Endothelial cell of umbilical vein (primary cell): ENCODE measurements around the gene CLEC16A. TPM values are rescaled to one million over a fixed set of nuclear protein-coding genes. Genes with fewer than 3 reads are reported as not detected.

Source experiments
- BruUV-seq: library from RNA; stranded (reverse); fragments of 400-500 nt; replicated peaks from 2 replicates; lab custom pipeline; 2021; lab: Mats Ljungman, UMichigan
- CTCF ChIA-PET: fragments of 300-600, 350-600 bp; sonication (Branson Sonifier 250); formaldehyde crosslinking; loops from one replicate; lab custom pipeline; 2021; ENCODE audit warnings: antibody characterized with exemption, inconsistent platforms; lab: Charles Lee
- POLR2A ChIA-PET: fragments of 300-600, 350-600 bp; sonication (Branson Sonifier 250); formaldehyde crosslinking; loops from one replicate; lab custom pipeline; 2021; ENCODE audit warnings: antibody characterized with exemption, inconsistent platforms; lab: Charles Lee
- DNase-seq: peaks from one replicate; pipeline ENCODE4 v3.0.0-alpha.2; 2011; ENCODE audit warnings: low read depth, low spot score
- FAIRE-seq: peaks from 2 replicates; lab custom pipeline; 2011; peaks lifted over from hg19 to GRCh38; lab: Jason Lieb, UNC
- H2AFZ ChIP-seq: 2 replicates; pipeline ENCODE4 v1.6.0; 2012; ENCODE audit warnings: low read depth, low read length, control low read depth, inconsistent platforms
- H3K27ac ChIP-seq: 2 replicates; pipeline ENCODE4 v1.5.1; 2011; ENCODE audit warnings: low read depth, mild to moderate bottlenecking, control low read depth, low read length, moderate library complexity; ENCODE audit not compliant: insufficient read depth
- H3K27me3 ChIP-seq, 2 experiments: 2 replicates each; pipeline versions ENCODE4 v1.6.0 to v1.6.1; 2011; ENCODE audit warnings: low read length in 2 of 2, mixed read lengths in 1 of 2; ENCODE audit not compliant: control insufficient read depth in 2 of 2, insufficient read depth in 2 of 2
- H3K36me3 ChIP-seq, 2 experiments: 2 replicates in 1 of 2; 3 replicates in 1 of 2; pipeline ENCODE4 v1.5.1; 2011; ENCODE audit warnings: low read length in 2 of 2, mild to moderate bottlenecking in 1 of 2, moderate library complexity in 1 of 2; ENCODE audit not compliant: control insufficient read depth in 2 of 2, insufficient read depth in 2 of 2; ENCODE audit errors: extremely low read depth in 1 of 2
- H3K4me1 ChIP-seq: 3 replicates; pipeline ENCODE4 v1.5.1; 2011; ENCODE audit warnings: mild to moderate bottlenecking, low read length; ENCODE audit not compliant: control insufficient read depth, insufficient read depth; ENCODE audit errors: extremely low read depth
- H3K4me2 ChIP-seq: 2 replicates; pipeline ENCODE4 v1.6.1; 2011; ENCODE audit warnings: low read length, control low read depth, mixed read lengths; ENCODE audit not compliant: insufficient read depth
- H3K4me3 ChIP-seq, 3 experiments: fragments of 200-600 bp in 1 of 3; sonication (generic), shearing (Covaris generic) in 1 of 3; replicated peaks in 1 of 3; 2 replicates each; pipeline ENCODE4 v1.5.1; 2011 to 2016; ENCODE audit warnings: control low read depth in 3 of 3, low read length in 3 of 3, mild to moderate bottlenecking in 2 of 3, inconsistent platforms in 1 of 3, low read depth in 1 of 3, moderate library complexity in 1 of 3; ENCODE audit not compliant: insufficient read depth in 1 of 3
- H3K79me2 ChIP-seq: 2 replicates; pipeline ENCODE4 v1.6.0; 2012; ENCODE audit warnings: low read length, inconsistent platforms; ENCODE audit not compliant: control insufficient read depth, insufficient read depth
- H3K9ac ChIP-seq: replicated peaks from 2 replicates; pipeline ENCODE3; 2011; ENCODE audit warnings: low read length, control low read depth; ENCODE audit not compliant: insufficient read depth; ENCODE audit errors: extremely low read depth
- H3K9me1 ChIP-seq: replicated peaks from 3 replicates; pipeline ENCODE4 v1.6.0; 2011; ENCODE audit warnings: mild to moderate bottlenecking, low read length; ENCODE audit not compliant: control insufficient read depth, insufficient read depth; ENCODE audit errors: extremely low read depth
- H3K9me3 ChIP-seq: replicated peaks from 2 replicates; pipeline ENCODE4 v1.5.1; 2012; ENCODE audit warnings: low read length, inconsistent platforms; ENCODE audit not compliant: control insufficient read depth, insufficient read depth
- H4K20me1 ChIP-seq: replicated peaks from 2 replicates; pipeline ENCODE3; 2011; ENCODE audit warnings: mild to moderate bottlenecking, low read length; ENCODE audit not compliant: control insufficient read depth, insufficient read depth; ENCODE audit errors: extremely low read depth
- EZH2 ChIP-seq: IDR thresholded peaks from 2 replicates; pipeline ENCODE4 v1.6.1; 2012; ENCODE audit warnings: borderline replicate concordance, low read depth, mild to moderate bottlenecking, moderate library complexity, low read length, inconsistent platforms; ENCODE audit not compliant: severe bottlenecking
- FOS ChIP-seq: IDR thresholded peaks from 2 replicates; pipeline ENCODE4 v1.6.1; 2011; ENCODE audit warnings: mild to moderate bottlenecking, low read length, moderate library complexity, borderline replicate concordance; ENCODE audit not compliant: insufficient read depth
- GATA2 ChIP-seq: IDR thresholded peaks from 2 replicates; pipeline ENCODE4 v1.7.0; 2011; ENCODE audit warnings: low read depth, mild to moderate bottlenecking, moderate library complexity, mixed read lengths, low read length; ENCODE audit not compliant: insufficient read length, insufficient read depth
- JUN ChIP-seq: IDR thresholded peaks from 2 replicates; pipeline ENCODE4 v1.6.1; 2011; ENCODE audit warnings: borderline replicate concordance, low read depth; ENCODE audit not compliant: insufficient read length, insufficient read depth
- MYC ChIP-seq: IDR thresholded peaks from one replicate; pipeline ENCODE4 v1.6.1; 2011; ENCODE audit warnings: mild to moderate bottlenecking, low read depth, low read length
- POLR2A ChIP-seq: IDR thresholded peaks from 2 replicates; pipeline ENCODE4 v1.6.1; 2012; ENCODE audit warnings: low read depth, mild to moderate bottlenecking, control low read depth, low read length
- POLR2AphosphoS5 ChIP-seq: IDR thresholded peaks from 2 replicates; pipeline ENCODE4 v1.6.1; 2012; ENCODE audit warnings: low read depth, mild to moderate bottlenecking, control low read depth, low read length, moderate library complexity; ENCODE audit not compliant: insufficient read depth
- dilution Hi-C: fragments of 300-500 bp; cut with MboI; formaldehyde crosslinking; loops from one replicate; pipeline ENCODE4 v1.15.0; 2019; ENCODE audit warnings: low sequenced_read_pairs; ENCODE audit not compliant: extremely low pct_ligation_motif_present
- intact Hi-C: fragments of 100-400 bp; cut with micrococcal nuclease; formaldehyde crosslinking; loops from one replicate; pipeline ENCODE4 v1.10.0; 2022
- polyA plus RNA-seq, 4 experiments: library from polyadenylated mRNA; depleted of rRNA in 3 of 4; stranded (reverse) in 3 of 4; unstranded in 1 of 4; fragments of >200 nt; gene quantifications; 2 replicates each; pipeline versions ENCODE4 v1.2.1 to v1.2.3, GENCODE V29; 2011 to 2012; ENCODE audit warnings: missing spikeins in 1 of 4
- total RNA-seq: library from RNA; stranded (reverse); gene quantifications from 2 replicates; pipeline ENCODE4 v1.2.3, GENCODE V29; 2021
- TF ChIP-seq, protein P1 (sequence below): IDR thresholded peaks from 2 replicates; pipeline ENCODE4 v1.6.1; 2011; ENCODE audit not compliant: insufficient read depth, insufficient read length
- TF ChIP-seq, protein P2 (sequence below), 2 donors: IDR thresholded peaks; 1 replicate in 1 of 2; 2 replicates in 1 of 2; pipeline ENCODE4 v1.5.1; 2011; ENCODE audit warnings: low read length in 2 of 2, mild to moderate bottlenecking in 2 of 2, moderate library complexity in 2 of 2, control low read depth in 1 of 2, inconsistent platforms in 1 of 2, low read depth in 1 of 2; ENCODE audit not compliant: insufficient read depth in 1 of 2; ENCODE audit errors: extremely low read depth in 1 of 2

Gene CLEC16A
- total and polyA plus RNA-seq, 2 donors (not counting 3 experiments of a cell fraction or from before 2014, with no cell fraction given): 11.4 to 23.3 TPM

DNA sequence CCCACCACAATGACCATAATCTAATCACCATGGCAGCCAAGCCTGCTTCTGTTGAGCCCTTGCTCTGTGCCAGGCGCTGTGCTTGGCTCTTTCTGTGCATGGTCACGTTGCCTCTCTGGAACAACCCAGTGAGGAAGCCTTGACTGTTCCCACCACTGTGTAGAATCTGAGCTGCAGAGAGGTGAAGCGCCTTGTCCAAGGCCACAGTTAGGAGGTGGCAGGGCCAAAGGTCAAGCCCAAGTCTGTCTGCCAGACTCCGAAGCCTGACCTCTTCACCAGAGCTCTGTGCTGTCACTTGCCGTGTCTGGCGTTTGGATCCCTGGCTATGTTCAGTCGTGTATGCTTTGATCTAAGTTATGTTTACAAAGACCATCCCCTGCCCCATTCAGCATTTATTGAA lies 10.5 kb downstream of the CLEC16A start:
- no peaks in the 10 kb centered on the region for H3K9me3 ChIP-seq
- ChIA-PET POLR2A (interaction anchor here (1.0 to 1.2 kb wide), 2 partner anchors 10 to 301 kb away, joined by 3 to 7 read pairs; partner anchors contain the start of gene SOCS1), CTCF (interaction anchor here (1.6 to 3.6 kb wide), 8 partner anchors 9 to 453 kb away, joined by 5 to 44 read pairs (median 8); partner anchors contain the start of genes CLEC16A and SOCS1)
- peaks cover 37% of the 10 kb centered on the region for H3K4me1 ChIP-seq
- dilution Hi-C loops: no loop called here
- no peaks in the 10 kb centered on the region for H4K20me1 ChIP-seq
- intact Hi-C loops: loop anchor here (1.0 to 5.0 kb wide), 6 partner anchors 9 to 401 kb away; partner anchors contain the start of genes CLEC16A and SOCS1
- H3K79me2 ChIP-seq: peaks cover 11% of the 10 kb centered on the region
- TF ChIP-seq, protein P1, sequence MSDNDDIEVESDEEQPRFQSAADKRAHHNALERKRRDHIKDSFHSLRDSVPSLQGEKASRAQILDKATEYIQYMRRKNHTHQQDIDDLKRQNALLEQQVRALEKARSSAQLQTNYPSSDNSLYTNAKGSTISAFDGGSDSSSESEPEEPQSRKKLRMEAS: no peak
- TF ChIP-seq POLR2AphosphoS5 (no peak), MYC (no peak), FOS (no peak), JUN (no peak), EZH2 (no peak), GATA2 (no peak), POLR2A (no peak)
- TF ChIP-seq, protein P2, sequence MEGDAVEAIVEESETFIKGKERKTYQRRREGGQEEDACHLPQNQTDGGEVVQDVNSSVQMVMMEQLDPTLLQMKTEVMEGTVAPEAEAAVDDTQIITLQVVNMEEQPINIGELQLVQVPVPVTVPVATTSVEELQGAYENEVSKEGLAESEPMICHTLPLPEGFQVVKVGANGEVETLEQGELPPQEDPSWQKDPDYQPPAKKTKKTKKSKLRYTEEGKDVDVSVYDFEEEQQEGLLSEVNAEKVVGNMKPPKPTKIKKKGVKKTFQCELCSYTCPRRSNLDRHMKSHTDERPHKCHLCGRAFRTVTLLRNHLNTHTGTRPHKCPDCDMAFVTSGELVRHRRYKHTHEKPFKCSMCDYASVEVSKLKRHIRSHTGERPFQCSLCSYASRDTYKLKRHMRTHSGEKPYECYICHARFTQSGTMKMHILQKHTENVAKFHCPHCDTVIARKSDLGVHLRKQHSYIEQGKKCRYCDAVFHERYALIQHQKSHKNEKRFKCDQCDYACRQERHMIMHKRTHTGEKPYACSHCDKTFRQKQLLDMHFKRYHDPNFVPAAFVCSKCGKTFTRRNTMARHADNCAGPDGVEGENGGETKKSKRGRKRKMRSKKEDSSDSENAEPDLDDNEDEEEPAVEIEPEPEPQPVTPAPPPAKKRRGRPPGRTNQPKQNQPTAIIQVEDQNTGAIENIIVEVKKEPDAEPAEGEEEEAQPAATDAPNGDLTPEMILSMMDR (IDR thresholded peaks at IDR 0.05; ENCODE audit: extremely low read depth in 1 of 2, insufficient read depth in 1 of 2, low read depth in 1 of 2, low read length in 2 of 2): no peak
- H3K36me3 ChIP-seq: peaks cover 0 to 2% of the 10 kb centered on the region in 2 experiments
- no peak overlapping the region for H2AFZ ChIP-seq
- H3K4me2 ChIP-seq: peak overlapping the region; percentile 75
- H3K9ac ChIP-seq: no peak overlapping the region
- FAIRE-seq (no peak), DNase-seq (no peak)
- no peaks in the 10 kb centered on the region for H3K9me1 ChIP-seq
- H3K4me3 ChIP-seq: no peak overlapping the region
- no TSS peak for BruUV-seq
- H3K27ac ChIP-seq: peak overlapping the region; percentile 1
- H3K27me3 ChIP-seq: no peaks in the 10 kb centered on the region
